Measurements from ENCODE around the gene BNC2. TPM values are rescaled to one million over a fixed set of nuclear protein-coding genes. Genes with fewer than 3 reads are reported as not detected.
A peak's percentile ranks its signal among the peaks of the same experiment; 100 is the strongest.

Gene BNC2
- total RNA-seq, 1 donor from 2014 or later: 38.0 TPM

- Mint-ChIP-seq H3K4me3 (ENCODE audit: unreplicated experiment) (no peak overlapping the region), H3K9me3 (ENCODE audit: unreplicated experiment) (no peaks in the 10 kb centered on the region), H3K4me1 (ENCODE audit: low read depth, unreplicated experiment) (peaks cover 8% of the 10 kb centered on the region), H3K27ac (ENCODE audit: unreplicated experiment) (peak overlapping the region; percentile 28), H3K36me3 (ENCODE audit: low read depth, unreplicated experiment) (no peaks in the 10 kb centered on the region), H3K27me3 (ENCODE audit: low read depth, unreplicated experiment) (no peaks in the 10 kb centered on the region)
- no peak overlapping the region for H3K4me3 ChIP-seq (ENCODE audit: insufficient read depth, low read depth, low read length)
- H3K27me3 ChIP-seq (ENCODE audit: insufficient read depth, low read length): no peaks in the 10 kb centered on the region
- H3K4me2 ChIP-seq (ENCODE audit: low read length): no peak overlapping the region
- H2AFZ ChIP-seq (ENCODE audit: low read depth, low read length): no peak overlapping the region
- H3K79me2 ChIP-seq (ENCODE audit: insufficient read depth, low read length): peaks cover 54% of the 10 kb centered on the region
- no peaks in the 10 kb centered on the region for H3K4me1 ChIP-seq (ENCODE audit: insufficient read depth, low read length)
- FAIRE-seq (no peak), DNase-seq (ENCODE audit: low read depth) (peak; percentile 46)
- no peak overlapping the region for H3K9ac ChIP-seq (ENCODE audit: low read length)
- no peak overlapping the region for H3K27ac ChIP-seq (ENCODE audit: low read depth, low read length)
- peaks cover 20% of the 10 kb centered on the region for H4K20me1 ChIP-seq (ENCODE audit: insufficient read depth, low read length)
- no peaks in the 10 kb centered on the region for H3K36me3 ChIP-seq (ENCODE audit: insufficient read depth, low read length)
- no peaks in the 10 kb centered on the region for H3K9me3 ChIP-seq (ENCODE audit: insufficient read depth, low read depth, low read length)
- TF ChIP-seq EZH2 (IDR thresholded peaks at IDR 0.05; ENCODE audit: insufficient read depth, low read length): no peak
- TF ChIP-seq, protein P1, sequence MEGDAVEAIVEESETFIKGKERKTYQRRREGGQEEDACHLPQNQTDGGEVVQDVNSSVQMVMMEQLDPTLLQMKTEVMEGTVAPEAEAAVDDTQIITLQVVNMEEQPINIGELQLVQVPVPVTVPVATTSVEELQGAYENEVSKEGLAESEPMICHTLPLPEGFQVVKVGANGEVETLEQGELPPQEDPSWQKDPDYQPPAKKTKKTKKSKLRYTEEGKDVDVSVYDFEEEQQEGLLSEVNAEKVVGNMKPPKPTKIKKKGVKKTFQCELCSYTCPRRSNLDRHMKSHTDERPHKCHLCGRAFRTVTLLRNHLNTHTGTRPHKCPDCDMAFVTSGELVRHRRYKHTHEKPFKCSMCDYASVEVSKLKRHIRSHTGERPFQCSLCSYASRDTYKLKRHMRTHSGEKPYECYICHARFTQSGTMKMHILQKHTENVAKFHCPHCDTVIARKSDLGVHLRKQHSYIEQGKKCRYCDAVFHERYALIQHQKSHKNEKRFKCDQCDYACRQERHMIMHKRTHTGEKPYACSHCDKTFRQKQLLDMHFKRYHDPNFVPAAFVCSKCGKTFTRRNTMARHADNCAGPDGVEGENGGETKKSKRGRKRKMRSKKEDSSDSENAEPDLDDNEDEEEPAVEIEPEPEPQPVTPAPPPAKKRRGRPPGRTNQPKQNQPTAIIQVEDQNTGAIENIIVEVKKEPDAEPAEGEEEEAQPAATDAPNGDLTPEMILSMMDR (IDR thresholded peaks at IDR 0.05; ENCODE audit: insufficient read depth, low read depth, low read length): no peak
These were observed 206.3 kb downstream of the BNC2 start for GRCh38 chr9:16664211-16664610.

DNA sequence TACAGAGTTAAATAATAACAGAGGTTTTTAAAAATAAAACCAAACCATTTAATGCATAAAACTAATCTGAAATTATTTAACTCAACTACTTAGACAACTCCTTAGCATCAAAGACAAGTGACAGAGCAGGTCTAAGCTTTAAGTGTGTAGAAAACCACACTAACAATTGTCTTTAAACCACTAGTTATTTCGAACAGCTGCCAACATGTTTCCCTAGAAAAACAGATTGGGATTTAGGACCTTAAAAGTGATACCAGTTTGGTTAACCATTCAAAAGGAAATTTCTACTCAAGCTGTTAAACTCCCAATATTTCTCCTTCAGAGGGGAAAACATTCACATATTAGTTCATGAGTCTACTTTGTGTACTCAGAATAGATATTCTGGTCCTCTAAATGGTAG, 208.7 kb downstream of the BNC2 start:
- H3K4me3 Mint-ChIP-seq (ENCODE audit: unreplicated experiment): no peak overlapping the region
- no peak overlapping the region for H3K9ac ChIP-seq (ENCODE audit: low read length)
- no peak overlapping the region for H3K27ac Mint-ChIP-seq (ENCODE audit: unreplicated experiment)
- no peaks in the 10 kb centered on the region for H3K36me3 Mint-ChIP-seq (ENCODE audit: low read depth, unreplicated experiment)
- FAIRE-seq (no peak), DNase-seq (ENCODE audit: low read depth) (no peak)
- no peaks in the 10 kb centered on the region for H3K36me3 ChIP-seq (ENCODE audit: insufficient read depth, low read length)
- no peak overlapping the region for H2AFZ ChIP-seq (ENCODE audit: low read depth, low read length)
- peaks cover 19% of the 10 kb centered on the region for H4K20me1 ChIP-seq (ENCODE audit: insufficient read depth, low read length)
- H3K4me2 ChIP-seq (ENCODE audit: low read length): no peak overlapping the region
- H3K27me3 Mint-ChIP-seq (ENCODE audit: low read depth, unreplicated experiment): no peaks in the 10 kb centered on the region
- H3K79me2 ChIP-seq (ENCODE audit: insufficient read depth, low read length): peaks cover 37% of the 10 kb centered on the region
- no peaks in the 10 kb centered on the region for H3K27me3 ChIP-seq (ENCODE audit: insufficient read depth, low read length)
- no peaks in the 10 kb centered on the region for H3K9me3 Mint-ChIP-seq (ENCODE audit: unreplicated experiment)
- H3K27ac ChIP-seq (ENCODE audit: low read depth, low read length): no peak overlapping the region
- no peak for TF ChIP-seq EZH2 (IDR thresholded peaks at IDR 0.05; ENCODE audit: insufficient read depth, low read length)
- TF ChIP-seq, protein P1 (IDR thresholded peaks at IDR 0.05; ENCODE audit: insufficient read depth, low read depth, low read length): no peak
- H3K4me1 ChIP-seq (ENCODE audit: insufficient read depth, low read length): no peaks in the 10 kb centered on the region
- peaks cover 11% of the 10 kb centered on the region for H3K4me1 Mint-ChIP-seq (ENCODE audit: low read depth, unreplicated experiment)
- H3K4me3 ChIP-seq (ENCODE audit: insufficient read depth, low read depth, low read length): no peak overlapping the region
- H3K9me3 ChIP-seq (ENCODE audit: insufficient read depth, low read depth, low read length): no peaks in the 10 kb centered on the region

DNA sequence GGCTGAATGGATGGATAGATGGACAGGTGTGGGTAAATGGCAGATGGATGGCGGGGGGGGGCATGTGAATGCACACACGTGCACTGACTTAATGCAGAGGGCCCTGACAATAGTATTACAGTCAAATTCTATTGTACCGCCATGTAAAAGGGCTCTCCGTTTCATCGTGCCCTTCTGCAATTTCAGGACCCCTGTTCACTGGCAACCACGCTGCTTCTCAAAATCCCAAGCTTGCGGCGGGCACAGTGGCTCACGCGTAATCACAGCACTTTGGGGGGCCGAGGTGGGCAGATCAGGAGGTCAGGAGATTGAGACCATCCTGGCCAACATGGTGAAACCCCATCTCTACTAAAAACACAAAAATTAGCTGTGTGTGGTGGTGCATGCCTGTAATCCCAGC, 211.4 kb downstream of the BNC2 start:
- H3K4me3 Mint-ChIP-seq (ENCODE audit: unreplicated experiment): no peak overlapping the region
- Histone ChIP-seq H3K4me2 (ENCODE audit: low read length) (no peak overlapping the region), H3K9me3 (ENCODE audit: insufficient read depth, low read depth, low read length) (no peaks in the 10 kb centered on the region), H3K4me1 (ENCODE audit: insufficient read depth, low read length) (no peaks in the 10 kb centered on the region), H3K9ac (ENCODE audit: low read length) (no peak overlapping the region), H4K20me1 (ENCODE audit: insufficient read depth, low read length) (peaks cover 26% of the 10 kb centered on the region), H3K36me3 (ENCODE audit: insufficient read depth, low read length) (no peaks in the 10 kb centered on the region), H2AFZ (ENCODE audit: low read depth, low read length) (no peak overlapping the region), H3K27ac (ENCODE audit: low read depth, low read length) (no peak overlapping the region), H3K79me2 (ENCODE audit: insufficient read depth, low read length) (peaks cover 28% of the 10 kb centered on the region), H3K27me3 (ENCODE audit: insufficient read depth, low read length) (no peaks in the 10 kb centered on the region), H3K4me3 (ENCODE audit: insufficient read depth, low read depth, low read length) (no peak overlapping the region)
- no peak for FAIRE-seq
- no peaks in the 10 kb centered on the region for H3K36me3 Mint-ChIP-seq (ENCODE audit: low read depth, unreplicated experiment)
- no peak overlapping the region for H3K27ac Mint-ChIP-seq (ENCODE audit: unreplicated experiment)
- H3K4me1 Mint-ChIP-seq (ENCODE audit: low read depth, unreplicated experiment): peaks cover 26% of the 10 kb centered on the region
- no peaks in the 10 kb centered on the region for H3K27me3 Mint-ChIP-seq (ENCODE audit: low read depth, unreplicated experiment)
- TF ChIP-seq, protein P1 (IDR thresholded peaks at IDR 0.05; ENCODE audit: insufficient read depth, low read depth, low read length): no peak
- TF ChIP-seq EZH2 (IDR thresholded peaks at IDR 0.05; ENCODE audit: insufficient read depth, low read length): no peak
- H3K9me3 Mint-ChIP-seq (ENCODE audit: unreplicated experiment): no peaks in the 10 kb centered on the region
- no peak for DNase-seq (ENCODE audit: low read depth)

Measured in astrocyte (in vitro differentiated cells and primary cell).